H1 (cell line): ENCODE measurements around the gene PXDC1. TPM values are rescaled to one million over a fixed set of nuclear protein-coding genes. Genes with fewer than 3 reads are reported as not detected.

ENCODE experiments used
- CTCF ChIA-PET: fragments of 300-600 bp; sonication (Branson Sonifier 250); formaldehyde crosslinking; loops from one replicate; lab custom pipeline; 2021; ENCODE audit not compliant: partially characterized antibody; lab: Charles Lee
- POLR2A ChIA-PET: fragments of 300-600 bp; sonication (Branson Sonifier 250); formaldehyde crosslinking; loops from one replicate; lab custom pipeline; 2021; ENCODE audit warnings: inconsistent platforms; ENCODE audit not compliant: partially characterized antibody; lab: Charles Lee
- DNase-seq, 2 experiments: peaks; one replicate each; pipeline versions ENCODE4 v3.0.0 to v3.0.0-alpha.2; 2010 to 2022; ENCODE audit warnings: low spot score in 2 of 2, low read depth in 1 of 2, mixed read lengths in 1 of 2
- FAIRE-seq: peaks from 2 replicates; lab custom pipeline; 2011; peaks lifted over from hg19 to GRCh38; lab: Jason Lieb, UNC
- H2AFZ ChIP-seq: 2 replicates; pipeline ENCODE4 v1.8.1; 2012; ENCODE audit warnings: low read length, inconsistent platforms
- H2AK5ac ChIP-seq: 2 replicates; pipeline ENCODE4 v1.6.1; 2013; ENCODE audit warnings: low read depth, low read length
- H2BK120ac ChIP-seq: replicated peaks from 2 replicates; pipeline ENCODE3; 2013; ENCODE audit warnings: low read depth, low read length, inconsistent platforms
- H2BK12ac ChIP-seq: 2 replicates; pipeline ENCODE4 v1.6.1; 2013; ENCODE audit warnings: low read depth, low read length
- H2BK15ac ChIP-seq: 2 replicates; pipeline ENCODE4 v1.6.1; 2013; ENCODE audit warnings: low read length
- H2BK20ac ChIP-seq: 2 replicates; pipeline ENCODE4 v1.6.1; 2013; ENCODE audit warnings: low read length
- H2BK5ac ChIP-seq: 2 replicates; pipeline ENCODE4 v1.6.1; 2013; ENCODE audit warnings: low read depth, low read length
- H3K14ac ChIP-seq: 2 replicates; pipeline ENCODE4 v1.6.1; 2013; ENCODE audit warnings: inconsistent platforms; ENCODE audit not compliant: insufficient read length
- H3K18ac ChIP-seq: 2 replicates; pipeline ENCODE4 v1.6.1; 2013; ENCODE audit warnings: low read length; ENCODE audit errors: extremely low read depth
- H3K23ac ChIP-seq: 2 replicates; pipeline ENCODE4 v1.6.1; 2013; ENCODE audit warnings: inconsistent platforms; ENCODE audit not compliant: insufficient read length
- H3K23me2 ChIP-seq: 2 replicates; pipeline ENCODE4 v1.6.1; 2013; ENCODE audit warnings: low read depth, low read length
- H3K27ac ChIP-seq: 2 replicates; pipeline ENCODE4 v1.6.1; 2011; ENCODE audit warnings: low read depth, low read length, inconsistent platforms
- H3K27me3 ChIP-seq, 4 experiments: replicated peaks in 1 of 4; 1 replicate in 1 of 4; 2 replicates in 3 of 4; pipeline versions ENCODE4 v1.6.1 to v1.8.1; 2011 to 2013; ENCODE audit warnings: low read length in 3 of 4, mild to moderate bottlenecking in 3 of 4, inconsistent platforms in 2 of 4, mixed read lengths in 2 of 4, moderate library complexity in 1 of 4; ENCODE audit not compliant: control insufficient read depth in 3 of 4, insufficient read depth in 3 of 4; ENCODE audit errors: extremely low read depth in 1 of 4
- H3K36me3 ChIP-seq, 4 experiments: 2 replicates each; pipeline versions ENCODE4 v1.6.1 to v1.8.1; 2011 to 2013; ENCODE audit warnings: mild to moderate bottlenecking in 4 of 4, low read length in 3 of 4, moderate library complexity in 2 of 4, control low read depth in 1 of 4, inconsistent platforms in 1 of 4; ENCODE audit not compliant: insufficient read depth in 4 of 4, control insufficient read depth in 2 of 4
- H3K4ac ChIP-seq: replicated peaks from 2 replicates; pipeline ENCODE3; 2013; ENCODE audit warnings: low read length, low read depth, mixed read lengths, inconsistent platforms; ENCODE audit not compliant: insufficient read length
- H3K4me1 ChIP-seq, 4 experiments: replicated peaks in 1 of 4; 1 replicate in 1 of 4; 2 replicates in 3 of 4; pipeline versions ENCODE4 v1.6.1 to v1.8.1; 2011 to 2013; ENCODE audit warnings: low read length in 3 of 4, inconsistent platforms in 2 of 4, mixed read lengths in 1 of 4; ENCODE audit not compliant: insufficient read depth in 4 of 4, control insufficient read depth in 3 of 4
- H3K4me2 ChIP-seq, 2 experiments: 2 replicates each; pipeline versions ENCODE4 v1.6.1 to v1.8.1; 2011 to 2013; ENCODE audit warnings: low read depth in 2 of 2, low read length in 2 of 2, control low read depth in 1 of 2, inconsistent platforms in 1 of 2, mild to moderate bottlenecking in 1 of 2; ENCODE audit not compliant: insufficient read depth in 1 of 2
- H3K4me3 ChIP-seq, 4 experiments: fragments of 200-600, 300-600 bp in 1 of 4; sonication (generic), shearing (Covaris generic), sonication (Bioruptor Twin) in 1 of 4; 2 replicates each; pipeline versions ENCODE4 v1.5.1 to v1.8.1; 2011 to 2016; ENCODE audit warnings: low read length in 4 of 4, low read depth in 3 of 4, control low read depth in 2 of 4, inconsistent platforms in 2 of 4, mild to moderate bottlenecking in 2 of 4, mixed read lengths in 1 of 4, moderate library complexity in 1 of 4; ENCODE audit not compliant: insufficient read depth in 2 of 4; ENCODE audit errors: extremely low read depth in 1 of 4
- H3K56ac ChIP-seq: replicated peaks from 2 replicates; pipeline ENCODE3; 2013; ENCODE audit warnings: low read depth, mild to moderate bottlenecking, mixed read lengths, low read length, inconsistent platforms; ENCODE audit not compliant: insufficient read length
- H3K79me1 ChIP-seq: 2 replicates; pipeline ENCODE4 v1.6.1; 2013; ENCODE audit warnings: low read depth, low read length, control low read depth
- H3K79me2 ChIP-seq, 2 experiments: 2 replicates each; pipeline versions ENCODE4 v1.6.1 to v1.8.1; 2012 to 2013; ENCODE audit warnings: low read length in 2 of 2, mild to moderate bottlenecking in 2 of 2, inconsistent platforms in 1 of 2; ENCODE audit not compliant: insufficient read depth in 2 of 2, control insufficient read depth in 1 of 2
- H3K9ac ChIP-seq, 4 experiments: replicated peaks in 1 of 4; 1 replicate in 1 of 4; 2 replicates in 3 of 4; pipeline versions ENCODE4 v1.6.1 to v1.8.1; 2011 to 2013; ENCODE audit warnings: low read depth in 3 of 4, low read length in 3 of 4, control low read depth in 2 of 4, mild to moderate bottlenecking in 2 of 4, moderate library complexity in 2 of 4, inconsistent platforms in 1 of 4; ENCODE audit errors: extremely low read depth in 1 of 4
- H3K9me3 ChIP-seq, 2 experiments: 2 replicates each; pipeline versions ENCODE4 v1.6.1 to v1.8.1; 2012 to 2013; ENCODE audit warnings: mild to moderate bottlenecking in 2 of 2, moderate library complexity in 2 of 2, control low read depth in 1 of 2, inconsistent platforms in 1 of 2, low read depth in 1 of 2, low read length in 1 of 2, mixed read lengths in 1 of 2; ENCODE audit not compliant: insufficient read depth in 2 of 2
- H4K20me1 ChIP-seq, 2 experiments: replicated peaks in 1 of 2; 2 replicates each; pipeline versions ENCODE3 to v1.8.1; 2011 to 2013; ENCODE audit warnings: inconsistent platforms in 2 of 2, low read length in 2 of 2, mild to moderate bottlenecking in 1 of 2; ENCODE audit not compliant: insufficient read depth in 2 of 2, control insufficient read depth in 1 of 2
- H4K5ac ChIP-seq: 2 replicates; pipeline ENCODE4 v1.6.1; 2013; ENCODE audit warnings: low read length, low read depth, mixed read lengths, inconsistent platforms; ENCODE audit not compliant: insufficient read length
- H4K8ac ChIP-seq: 2 replicates; pipeline ENCODE4 v1.8.0; 2013; ENCODE audit warnings: mild to moderate bottlenecking, moderate library complexity, low read length, inconsistent platforms; ENCODE audit not compliant: insufficient read depth; ENCODE audit errors: extremely low read depth
- H4K91ac ChIP-seq: replicated peaks from 2 replicates; pipeline ENCODE3; 2013; ENCODE audit warnings: low read length, mixed read lengths, inconsistent platforms; ENCODE audit not compliant: insufficient read length
- HDAC2 ChIP-seq, 2 experiments: fragments of 300-600 bp in 1 of 2; sonication (generic) in 1 of 2; IDR thresholded peaks; 2 replicates each; pipeline ENCODE4 v1.6.1; 2011 to 2012; ENCODE audit warnings: low read depth in 2 of 2, low read length in 2 of 2, mild to moderate bottlenecking in 2 of 2, moderate library complexity in 2 of 2, borderline replicate concordance in 1 of 2, inconsistent platforms in 1 of 2
- JUND ChIP-seq: IDR thresholded peaks from 2 replicates; pipeline ENCODE4 v1.6.1; 2011; ENCODE audit warnings: mild to moderate bottlenecking, improper control_type of control experiment, low read length
- WGBS, 2 experiments: shearing (Covaris generic) in 1 of 2; methylation state at CpG; one replicate each; pipeline versions ENCODE4 v1.1.6 to v1.1.7; 2013 to 2015; ENCODE audit warnings: low lambda C conversion rate in 2 of 2, mixed read lengths in 2 of 2, inconsistent platforms in 1 of 2, low coverage in 1 of 2, missing lambda C conversion rate in 1 of 2; ENCODE audit not compliant: insufficient replicate concordance in 2 of 2, insufficient coverage in 1 of 2, insufficient read length in 1 of 2; ENCODE audit errors: extremely low coverage in 1 of 2, missing lambda C conversion rate in 1 of 2; 5-methylcytosine and 5-hydroxymethylcytosine counted together
- polyA plus RNA-seq, 7 experiments: library from polyadenylated mRNA; depleted of rRNA in 3 of 7; stranded (reverse) in 5 of 7; unstranded in 2 of 7; fragments of >200 nt in 5 of 7; fragments of 200-250 nt in 2 of 7; gene quantifications; 1 replicate in 5 of 7; 2 replicates in 1 of 7; 4 replicates in 1 of 7; pipeline versions ENCODE4 v1.2.1 to v1.2.3, GENCODE V29; 2011 to 2013; ENCODE audit warnings: missing spikeins in 2 of 7, mixed read lengths in 2 of 7
- total RNA-seq: library from RNA; stranded (reverse); fragmentation: NEBNext Ultra II Directional; extraction: Animal tissue kit (Norgen Biotek cat#: 25700); gene quantifications from 2 replicates; pipeline ENCODE4 v1.2.1, GENCODE V29; 2021

Gene PXDC1
- total and polyA plus RNA-seq, 2 of the 8 experiments (the other 6 are each of a cell fraction or from before 2014, with no cell fraction given), result 1.7 to 2.0 TPM

DNA sequence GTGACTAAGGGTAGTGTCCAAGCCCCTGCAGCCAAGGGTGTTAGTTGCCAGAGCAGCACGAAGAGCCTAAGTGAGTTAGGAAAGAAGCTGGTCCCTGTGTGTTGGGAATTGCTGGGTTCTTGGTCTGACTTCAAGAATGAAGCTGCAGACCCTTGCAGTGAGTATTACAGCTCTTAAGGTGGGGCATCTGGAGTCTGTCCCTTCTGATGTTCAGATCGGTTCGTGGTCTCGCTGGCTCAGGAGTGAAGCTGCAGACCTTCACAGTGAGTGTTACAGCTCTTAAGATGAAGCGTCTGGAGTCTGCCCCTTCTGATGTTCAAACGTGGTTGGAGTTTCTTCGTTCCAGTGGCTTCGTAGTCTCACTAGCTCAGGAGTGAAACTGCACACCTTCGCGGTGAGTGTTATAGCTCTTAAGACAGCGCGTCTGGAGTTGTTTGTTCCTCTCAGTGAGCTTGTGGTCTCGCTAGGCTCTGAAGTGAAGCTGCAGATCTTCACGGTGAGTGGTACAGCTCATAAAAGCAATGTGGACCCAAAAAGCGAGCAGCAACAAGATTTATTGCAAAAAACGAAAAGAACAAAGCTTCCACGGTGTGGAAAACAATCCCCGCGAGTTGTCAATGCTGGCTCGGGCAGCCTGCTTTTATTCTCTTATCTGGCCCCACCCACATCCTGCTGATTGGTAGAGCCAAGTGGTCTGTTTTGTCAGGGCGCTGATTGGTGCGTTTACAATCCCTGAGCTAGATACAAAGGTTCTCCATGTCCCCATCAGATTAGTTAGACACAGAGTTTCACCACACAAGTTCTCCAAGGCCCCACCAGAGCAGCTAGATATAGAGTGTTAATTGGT lies 31.8 kb downstream of the PXDC1 start:
- Histone ChIP-seq H3K4ac (no peak overlapping the region), H2BK12ac (no peak overlapping the region), H3K79me1 (no peaks in the 10 kb centered on the region), H3K27ac (no peak overlapping the region), H2BK120ac (no peak overlapping the region), H3K27me3 (no peaks in the 10 kb centered on the region), H3K56ac (no peak overlapping the region), H3K4me2 (no peak overlapping the region), H3K18ac (no peak overlapping the region), H4K91ac (no peak overlapping the region), H2BK20ac (no peak overlapping the region), H4K20me1 (no peaks in the 10 kb centered on the region), H3K9me3 (peaks cover 0 to 1% of the 10 kb centered on the region in 2 experiments; a peak in 1 of 4 replicates), H3K79me2 (no peaks in the 10 kb centered on the region), H2AK5ac (no peak overlapping the region), H3K14ac (no peak overlapping the region), H3K23me2 (no peaks in the 10 kb centered on the region), H3K4me3 (no peak overlapping the region), H3K4me1 (peaks cover 0 to 12% (median 4%) of the 10 kb centered on the region in 4 experiments; a peak in 6 of 7 replicates), H2BK15ac (peak overlapping the region; percentile 13; the same call in 1 of the 2 replicates), H4K8ac (no peak overlapping the region), H2BK5ac (no peak overlapping the region), H2AFZ (no peak overlapping the region), H3K9ac (no peak overlapping the region), H3K36me3 (no peaks in the 10 kb centered on the region), H3K23ac (no peak overlapping the region), H4K5ac (no peak overlapping the region)
- no peak for DNase-seq
- POLR2A ChIA-PET, result interaction anchor here (0.6 to 1.0 kb wide), 3 partner anchors 10 to 492 kb away, joined by 3 read pairs; no protein-coding TSS in a partner anchor
- 80% methylated on average over 22 of the region's 22 CpGs; no CpG with 5 or more reads in 1 of the 2 experiments for WGBS, 2 experiments
- CTCF ChIA-PET, result interaction anchor here (1.0 to 2.4 kb wide), 4 partner anchors 9 to 438 kb away, joined by 3 to 12 read pairs (median 4); no protein-coding TSS in a partner anchor
- FAIRE-seq, result no peak
- no peak for TF ChIP-seq JUND
- no peak for TF ChIP-seq HDAC2 (IDR thresholded peaks at IDR 0.05; ENCODE audit: borderline replicate concordance in 1 of 2, low read depth in 2 of 2, low read length in 2 of 2)
